GM19099 (cell line): ENCODE measurements around the gene TMX1.

Experiments used
- POLR2A ChIP-seq: IDR thresholded peaks from 3 replicates; pipeline ENCODE4 v1.6.1; 2011; ENCODE audit warnings: low read depth; ENCODE audit not compliant: insufficient read length; ENCODE audit errors: extremely low read depth

The TMX1 gene, protein sequence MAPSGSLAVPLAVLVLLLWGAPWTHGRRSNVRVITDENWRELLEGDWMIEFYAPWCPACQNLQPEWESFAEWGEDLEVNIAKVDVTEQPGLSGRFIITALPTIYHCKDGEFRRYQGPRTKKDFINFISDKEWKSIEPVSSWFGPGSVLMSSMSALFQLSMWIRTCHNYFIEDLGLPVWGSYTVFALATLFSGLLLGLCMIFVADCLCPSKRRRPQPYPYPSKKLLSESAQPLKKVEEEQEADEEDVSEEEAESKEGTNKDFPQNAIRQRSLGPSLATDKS

DNA sequence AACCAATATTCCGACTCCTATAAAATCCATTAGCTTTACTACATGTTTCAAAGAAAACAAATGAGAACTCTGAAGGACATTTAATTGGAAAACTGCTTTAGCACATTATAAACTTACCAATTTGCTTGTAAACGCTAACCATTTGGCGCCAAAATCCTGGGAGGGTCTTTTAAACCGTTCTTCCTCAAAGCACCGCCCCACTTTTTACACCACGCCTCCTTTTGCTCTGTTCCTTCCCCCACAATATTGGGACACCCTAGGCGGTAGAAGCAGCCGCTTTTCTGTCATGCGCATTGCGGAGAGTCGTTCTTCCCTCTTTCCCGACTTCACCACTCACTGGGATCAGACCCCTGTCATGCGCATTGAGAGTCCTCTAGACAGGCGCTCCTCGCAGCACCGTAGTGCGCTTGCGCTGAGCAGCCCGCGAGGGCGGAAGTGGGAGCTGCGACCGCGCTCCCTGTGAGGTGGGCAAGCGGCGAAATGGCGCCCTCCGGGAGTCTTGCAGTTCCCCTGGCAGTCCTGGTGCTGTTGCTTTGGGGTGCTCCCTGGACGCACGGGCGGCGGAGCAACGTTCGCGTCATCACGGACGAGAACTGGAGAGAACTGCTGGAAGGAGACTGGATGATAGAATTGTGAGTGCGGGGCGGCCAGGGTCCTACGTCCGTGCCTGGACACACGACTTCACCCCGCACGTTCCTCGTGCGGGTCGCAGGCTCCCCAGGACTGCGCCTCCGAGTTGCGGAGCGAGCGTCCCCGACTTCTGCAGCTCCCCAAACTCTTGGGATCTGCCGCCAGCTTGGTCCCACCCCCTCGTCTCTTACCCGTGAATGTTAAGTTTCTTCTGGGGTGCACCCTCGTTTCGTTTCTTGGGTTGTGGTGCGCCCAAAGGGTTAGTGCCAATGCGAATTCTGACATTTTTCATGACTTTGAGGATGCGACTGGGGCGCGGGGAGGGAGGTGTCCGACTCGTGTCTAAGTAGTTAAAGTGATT is at the start of gene TMX1:
TSS of gene TMX1 (plus strand) at position 435 of the 991 bp plus-strand sequence. CDS start at position 481, 46 bp downstream.
- TF ChIP-seq POLR2A: peak; percentile 99

DNA sequence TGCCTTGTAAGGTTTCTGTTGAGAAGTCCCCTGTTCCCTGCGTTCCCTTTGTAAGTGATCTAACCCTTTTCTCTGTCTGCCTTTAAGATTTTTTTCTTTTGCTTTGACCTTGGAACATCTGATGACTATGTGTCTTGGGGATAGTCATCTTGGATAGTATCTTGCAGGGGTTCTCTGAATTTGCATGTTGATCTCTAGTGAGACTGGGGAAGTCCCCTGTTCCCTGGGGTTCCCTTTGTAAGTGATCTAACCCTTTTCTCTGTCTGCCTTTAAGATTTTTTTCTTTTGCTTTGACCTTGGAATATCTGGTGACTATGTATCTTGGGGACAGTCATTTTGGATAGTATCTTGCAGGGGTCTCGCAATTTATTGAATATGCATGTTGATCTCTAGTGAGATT is 38.2 kb upstream of the TMX1 start:
- no peak for TF ChIP-seq POLR2A

- TF ChIP-seq POLR2A: no peak
These were observed 37.0 kb upstream of the TMX1 start for GRCh38 chr14:51202914-51203665.

- TF ChIP-seq POLR2A: no peak
These were observed 36.2 kb upstream of the TMX1 start for GRCh38 chr14:51203881-51204280.

GRCh38 chr14:51205486-51205885 is 34.6 kb upstream of the TMX1 start:
- TF ChIP-seq POLR2A: no peak

DNA sequence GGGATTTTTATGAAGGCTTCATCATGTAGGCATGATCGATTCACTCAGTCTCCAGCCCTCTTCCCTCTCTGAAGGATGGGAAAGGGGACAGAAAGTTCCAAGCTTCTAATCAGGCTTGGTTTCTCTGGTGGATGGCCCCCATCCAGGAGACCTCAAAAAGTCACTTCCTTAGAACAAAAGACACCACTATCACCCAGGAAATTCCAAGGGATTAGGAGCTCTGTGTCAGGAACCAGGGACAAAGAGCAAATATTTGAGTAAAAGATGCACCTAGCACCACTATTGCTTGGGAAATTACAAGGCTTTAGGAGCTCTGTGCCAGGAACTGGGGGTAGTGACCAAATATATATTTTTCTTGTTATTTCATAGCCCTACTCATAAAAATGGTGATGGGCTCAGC is 33.6 kb upstream of the TMX1 start:
- no peak for TF ChIP-seq POLR2A

GRCh38 chr14:51207621-51208020 is 32.4 kb upstream of the TMX1 start:
- TF ChIP-seq POLR2A: no peak

- TF ChIP-seq POLR2A: no peak
These were observed 31.1 kb upstream of the TMX1 start for GRCh38 chr14:51208982-51209381.

DNA sequence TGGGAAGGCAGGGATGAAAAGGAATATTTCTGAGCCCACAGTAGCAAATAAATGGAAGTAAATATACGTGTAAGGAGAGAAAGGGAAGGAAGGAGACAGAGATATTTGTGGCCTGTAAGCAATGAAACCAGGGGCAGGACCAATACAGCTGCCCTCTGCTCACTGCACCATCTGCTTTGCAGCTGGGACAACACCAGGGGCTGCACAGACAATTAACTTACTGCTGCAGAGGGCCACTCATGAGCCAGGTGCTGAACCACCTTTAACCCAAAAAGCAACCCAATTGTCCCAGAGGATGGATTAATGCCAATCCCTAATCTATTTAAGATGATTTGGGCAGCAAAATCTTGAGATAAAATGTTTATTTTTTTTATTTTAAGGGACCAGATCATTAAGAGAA is 30.6 kb upstream of the TMX1 start:
- no peak for TF ChIP-seq POLR2A

- no peak for TF ChIP-seq POLR2A
These were observed 29.5 kb upstream of the TMX1 start for GRCh38 chr14:51210594-51210993.

DNA sequence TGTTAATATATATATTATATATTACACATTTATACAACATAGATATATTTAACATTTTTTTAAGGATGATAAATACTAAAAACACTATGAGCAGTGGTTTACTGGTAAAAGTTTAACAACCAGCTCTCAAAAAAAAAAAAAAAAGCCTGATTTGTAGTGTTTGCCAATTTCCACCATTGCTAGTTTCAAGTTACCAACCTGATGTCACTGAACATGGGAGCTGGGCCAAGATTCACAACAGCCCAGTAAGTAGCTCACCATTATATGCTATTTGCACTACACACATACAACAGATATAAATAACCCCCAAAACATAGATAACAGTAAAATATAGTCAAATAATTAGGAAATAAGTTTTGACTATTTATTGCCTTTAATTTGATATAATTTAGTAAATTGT is 28.9 kb upstream of the TMX1 start:
- no peak for TF ChIP-seq POLR2A

- no peak for TF ChIP-seq POLR2A
These were observed 23.4 kb upstream of the TMX1 start for GRCh38 chr14:51216602-51217001.

DNA sequence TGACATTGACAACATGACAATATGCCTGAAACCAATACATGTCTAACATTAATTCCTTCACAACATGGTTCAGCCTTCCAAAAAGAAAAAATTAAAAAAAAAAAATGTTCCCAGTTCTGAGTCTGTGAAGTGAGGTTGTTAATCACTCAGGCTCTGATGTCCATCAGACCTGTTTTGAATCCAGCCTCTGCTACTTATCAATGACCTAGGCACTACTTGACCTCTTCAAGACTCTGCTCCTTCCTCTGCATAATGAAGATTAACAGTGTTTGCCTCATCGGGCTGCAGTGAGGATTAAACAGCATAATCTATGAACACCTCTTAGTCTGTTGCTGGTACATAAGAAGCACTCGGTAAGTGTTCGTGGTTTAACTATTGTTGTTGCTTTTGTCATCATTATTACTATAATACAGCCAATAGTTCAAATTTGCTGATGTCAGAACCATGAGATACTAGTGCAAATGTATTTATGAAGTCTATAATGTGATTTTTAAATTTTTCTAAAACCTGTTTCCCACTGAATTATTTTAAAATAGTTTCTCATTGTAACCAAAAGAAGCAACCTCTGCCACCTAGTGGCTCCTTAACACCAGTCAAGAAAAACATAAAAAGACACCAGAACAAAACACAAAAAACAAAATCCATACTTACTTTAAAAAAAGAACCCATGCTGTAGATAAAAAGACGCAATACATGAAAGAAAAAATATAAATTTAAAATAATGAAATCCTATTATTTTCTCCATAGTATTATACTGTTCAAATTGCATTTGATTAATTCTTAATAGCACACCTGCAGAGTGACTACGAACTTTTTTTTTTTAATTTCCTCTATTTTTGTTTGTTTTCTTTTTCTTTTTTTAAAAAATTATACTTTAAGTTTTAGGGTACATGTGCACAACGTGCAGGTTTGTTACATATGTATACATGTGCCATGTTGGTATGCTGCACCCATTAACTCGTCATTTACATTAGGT is 20.3 kb upstream of the TMX1 start:
- TF ChIP-seq POLR2A: no peak

DNA sequence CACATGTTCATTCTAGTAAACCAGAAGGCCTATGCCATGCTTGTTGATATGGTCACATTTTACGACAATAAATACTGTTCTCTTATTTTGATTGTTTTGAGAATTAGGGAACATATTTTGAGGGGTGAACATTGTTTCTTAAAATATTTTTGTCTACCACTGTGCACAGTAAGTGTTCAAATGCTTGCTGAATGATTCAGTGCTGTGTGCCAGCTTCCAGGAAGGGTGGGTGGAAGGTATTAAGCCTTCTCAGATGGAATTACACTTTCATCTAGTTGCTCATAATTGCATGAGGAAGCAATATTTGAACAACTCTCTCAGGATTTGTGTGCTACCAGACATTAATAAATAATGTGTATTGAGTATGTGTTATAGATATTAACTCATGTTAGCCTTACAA is 15.5 kb upstream of the TMX1 start:
- TF ChIP-seq POLR2A: no peak
